ENCODE data around the gene CFLAR. TPM values are rescaled to one million over a fixed set of nuclear protein-coding genes. Genes with fewer than 3 reads are reported as not detected.

Gene CFLAR
- total RNA-seq, 2 donors from 2014 or later, result 154 to 179 TPM

- Histone ChIP-seq H3K4me3 (no peak overlapping the region), H3K27ac (peak overlapping the region; percentile 67 to 83), H3K4me1 (peaks cover 0 to 68% of the 10 kb centered on the region in 2 donors), H3K36me3 (peaks cover 90% of the 10 kb centered on the region), H3K9me3 (no peaks in the 10 kb centered on the region), H3K27me3 (no peaks in the 10 kb centered on the region)
- TF ChIP-seq CTCF (IDR thresholded peaks at IDR 0.05), result no peak
- no peak for DNase-seq (ENCODE audit: low spot score)
Observed at GRCh38 chr2:201152517-201152916, 36.6 kb downstream of the CFLAR start.

GRCh38 chr2:201152999-201153815 is 37.2 kb downstream of the CFLAR start:
- TF ChIP-seq CTCF (IDR thresholded peaks at IDR 0.05), result no peak
- Histone ChIP-seq H3K4me1 (peaks cover 0 to 73% of the 10 kb centered on the region in 2 donors), H3K9me3 (no peaks in the 10 kb centered on the region), H3K27me3 (no peaks in the 10 kb centered on the region), H3K27ac (peak overlapping the region; percentile 67 to 83), H3K36me3 (peaks cover 91% of the 10 kb centered on the region), H3K4me3 (no peak overlapping the region)
- DNase-seq (ENCODE audit: low spot score), result no peak

GRCh38 chr2:201154615-201155399 is 38.8 kb downstream of the CFLAR start:
- Histone ChIP-seq H3K4me3 (no peak overlapping the region), H3K9me3 (no peaks in the 10 kb centered on the region), H3K4me1 (peaks cover 0 to 72% of the 10 kb centered on the region in 2 donors), H3K27ac (peak overlapping the region; percentile 11 to 16), H3K36me3 (peaks cover 91% of the 10 kb centered on the region), H3K27me3 (no peaks in the 10 kb centered on the region)
- DNase-seq (ENCODE audit: low spot score), result no peak
- TF ChIP-seq CTCF (IDR thresholded peaks at IDR 0.05), result no peak

- H3K27ac ChIP-seq, result peak overlapping the region in 1 of 2 donors; percentile 16
- H3K9me3 ChIP-seq, result no peaks in the 10 kb centered on the region
- DNase-seq (ENCODE audit: low spot score), result no peak
- H3K36me3 ChIP-seq, result peaks cover 94% of the 10 kb centered on the region
- H3K27me3 ChIP-seq, result no peaks in the 10 kb centered on the region
- H3K4me3 ChIP-seq, result no peak overlapping the region
- no peak for TF ChIP-seq CTCF (IDR thresholded peaks at IDR 0.05)
- peaks cover 0 to 61% of the 10 kb centered on the region in 2 donors for H3K4me1 ChIP-seq
Observed at GRCh38 chr2:201156036-201156435, 40.1 kb downstream of the CFLAR start.

GRCh38 chr2:201156640-201157039 is 40.7 kb downstream of the CFLAR start:
- Histone ChIP-seq H3K9me3 (no peaks in the 10 kb centered on the region), H3K4me1 (peaks cover 0 to 55% of the 10 kb centered on the region in 2 donors), H3K36me3 (peaks cover 98% of the 10 kb centered on the region), H3K27ac (no peak overlapping the region), H3K4me3 (no peak overlapping the region), H3K27me3 (no peaks in the 10 kb centered on the region)
- TF ChIP-seq CTCF (IDR thresholded peaks at IDR 0.05), result no peak
- no peak for DNase-seq (ENCODE audit: low spot score)

Measured in right atrium auricular region (tissue), 2 donors.